Kidney capillary endothelial cell (primary cell): Measurements from ENCODE around the gene ANAPC16.
"Not testable (repeated sequence)": the region's sequence is repeated elsewhere in the genome, so short reads cannot be mapped to it uniquely, and the experiment has no call there.

Source experiments
- DNase-seq: peaks from one replicate; pipeline ENCODE4 v3.0.0-alpha.2; 2018; ENCODE audit warnings: low spot score

The ANAPC16 gene

GRCh38 chr10:72278668-72279393 lies 63.0 kb downstream of the ANAPC16 start:
- no peak for DNase-seq

DNA sequence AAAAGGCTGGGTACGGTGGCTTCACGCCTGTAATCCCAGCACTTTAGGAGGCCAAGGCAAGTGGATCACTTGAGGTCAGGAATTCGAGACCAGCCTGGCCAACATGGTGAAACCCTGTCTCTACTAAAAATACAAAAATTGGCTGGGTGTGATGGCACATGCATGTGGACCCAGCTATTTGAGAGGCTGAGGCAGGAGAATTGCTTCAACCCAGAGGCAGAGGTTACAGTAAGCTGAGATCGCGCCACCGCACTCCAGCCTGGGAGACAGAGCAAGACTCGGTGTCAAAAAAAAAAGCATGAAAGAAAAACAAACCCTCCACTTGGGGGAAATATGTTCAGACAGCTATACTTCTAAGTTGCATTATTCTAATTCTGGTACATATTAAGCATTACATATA lies 63.8 kb downstream of the ANAPC16 start:
- not testable (repeated sequence) for DNase-seq

DNA sequence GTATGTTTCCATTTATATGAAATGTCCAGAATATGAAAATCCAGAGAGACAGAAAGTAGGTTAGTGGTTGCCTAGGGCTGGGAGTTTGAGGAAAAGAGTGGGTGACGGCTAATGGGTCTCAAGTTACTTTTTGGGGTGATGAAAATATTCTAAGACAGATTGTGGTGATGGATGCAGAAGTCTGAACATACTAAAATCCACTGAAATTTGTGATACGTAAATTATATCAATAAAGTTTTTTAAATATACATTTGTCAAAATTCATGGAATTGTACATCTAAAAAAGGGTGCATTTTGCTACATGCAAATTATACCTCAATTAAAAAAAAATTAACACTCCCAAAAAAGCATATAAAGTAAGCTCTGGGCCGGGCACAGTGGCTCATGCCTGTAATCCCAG lies 67.3 kb downstream of the ANAPC16 start:
- DNase-seq: no peak
